Measurements from ENCODE around the gene ZNF254.

The ZNF254 gene

GRCh38 chr19:24166055-24166454 lies 79.1 kb downstream of the ZNF254 start:
- TF ChIP-seq CTCF (IDR thresholded peaks at IDR 0.05): no peak
- no peak for TF ChIP-seq ZFX (IDR thresholded peaks at IDR 0.05; ENCODE audit: borderline replicate concordance)
- no peak overlapping the region for H3K27ac ChIP-seq

- no peak overlapping the region for H3K27ac ChIP-seq
Observed at GRCh38 chr19:24173882-24174281, 86.9 kb downstream of the ZNF254 start.

GRCh38 chr19:24177686-24178085 lies 90.7 kb downstream of the ZNF254 start:
- H3K27ac ChIP-seq: no peak overlapping the region
- TF ChIP-seq ZFX (IDR thresholded peaks at IDR 0.05; ENCODE audit: borderline replicate concordance): no peak

More at GRCh38 chr19:24173882-24174281, 86.9 kb downstream of the ZNF254 start:
- TF ChIP-seq CTCF (IDR thresholded peaks at IDR 0.05): no peak
- no peak for TF ChIP-seq ZFX (IDR thresholded peaks at IDR 0.05; ENCODE audit: borderline replicate concordance)

GRCh38 chr19:24178207-24178606 lies 91.2 kb downstream of the ZNF254 start:
- TF ChIP-seq ZFX (IDR thresholded peaks at IDR 0.05; ENCODE audit: borderline replicate concordance): no peak
- TF ChIP-seq CTCF (IDR thresholded peaks at IDR 0.05): no peak
- H3K27ac ChIP-seq: no peak overlapping the region

All from 22Rv1 (cell line).